Trophoblast cell (in vitro differentiated cells and primary cell): ENCODE measurements around the gene GLRX3.

ENCODE experiments used
- DNase-seq, 2 donors: peaks; one replicate each; pipeline ENCODE4 v3.0.0-alpha.2; 2016
- H2AFZ ChIP-seq: 2 replicates; pipeline ENCODE4 v1.6.1; 2013; ENCODE audit warnings: low read length, moderate library complexity, mild to moderate bottlenecking; ENCODE audit not compliant: insufficient read depth, poor library complexity
- H2AK5ac ChIP-seq: 2 replicates; pipeline ENCODE4 v1.6.1; 2013; ENCODE audit warnings: mild to moderate bottlenecking, low read length
- H2BK120ac ChIP-seq: 2 replicates; pipeline ENCODE4 v1.6.1; 2013; ENCODE audit warnings: low read length, mild to moderate bottlenecking, moderate library complexity; ENCODE audit not compliant: insufficient read depth, poor library complexity
- H2BK12ac ChIP-seq: 2 replicates; pipeline ENCODE4 v1.6.1; 2013; ENCODE audit warnings: mild to moderate bottlenecking, low read length, moderate library complexity
- H2BK5ac ChIP-seq: 2 replicates; pipeline ENCODE4 v1.6.1; 2013; ENCODE audit warnings: low read length, low read depth, moderate library complexity, mild to moderate bottlenecking; ENCODE audit not compliant: poor library complexity
- H3K14ac ChIP-seq: 2 replicates; pipeline ENCODE4 v1.6.1; 2013; ENCODE audit warnings: mild to moderate bottlenecking, low read length
- H3K18ac ChIP-seq: 2 replicates; pipeline ENCODE4 v1.6.1; 2013; ENCODE audit warnings: mild to moderate bottlenecking, low read length
- H3K23ac ChIP-seq: 2 replicates; pipeline ENCODE4 v1.6.1; 2013; ENCODE audit warnings: low read length
- H3K27ac ChIP-seq: 2 replicates; pipeline ENCODE4 v1.5.1; 2013; ENCODE audit warnings: low read depth, mild to moderate bottlenecking, inconsistent platforms, low read length, moderate library complexity
- H3K27me3 ChIP-seq: 2 replicates; pipeline ENCODE4 v1.6.1; 2013; ENCODE audit warnings: inconsistent platforms, mild to moderate bottlenecking, low read length, moderate library complexity; ENCODE audit not compliant: insufficient read depth
- H3K36me3 ChIP-seq, 2 experiments: 1 replicate in 1 of 2; 2 replicates in 1 of 2; pipeline ENCODE4 v1.6.1; 2013; ENCODE audit warnings: low read length in 2 of 2, mild to moderate bottlenecking in 2 of 2, moderate library complexity in 1 of 2; ENCODE audit not compliant: insufficient read depth in 2 of 2, control insufficient read depth in 1 of 2
- H3K4ac ChIP-seq: 2 replicates; pipeline ENCODE4 v1.6.1; 2013; ENCODE audit warnings: low read depth, mild to moderate bottlenecking, low read length, moderate library complexity
- H3K4me1 ChIP-seq, 2 experiments: 1 replicate in 1 of 2; 2 replicates in 1 of 2; pipeline ENCODE4 v1.6.1; 2013; ENCODE audit warnings: low read length in 2 of 2, mild to moderate bottlenecking in 2 of 2, moderate library complexity in 1 of 2; ENCODE audit not compliant: insufficient read depth in 2 of 2, control insufficient read depth in 1 of 2
- H3K4me2 ChIP-seq: 2 replicates; pipeline ENCODE4 v1.6.1; 2013; ENCODE audit warnings: inconsistent platforms, mild to moderate bottlenecking, low read length, moderate library complexity
- H3K4me3 ChIP-seq: 2 replicates; pipeline ENCODE4 v1.5.1; 2013; ENCODE audit warnings: mild to moderate bottlenecking, low read depth, low read length, inconsistent platforms
- H3K79me1 ChIP-seq: one replicate; pipeline ENCODE4 v1.6.1; 2013; ENCODE audit warnings: low read length
- H3K79me2 ChIP-seq: 2 replicates; pipeline ENCODE4 v1.6.1; 2013; ENCODE audit warnings: low read length, mild to moderate bottlenecking; ENCODE audit not compliant: control insufficient read depth, insufficient read depth, poor library complexity
- H3K9ac ChIP-seq: 2 replicates; pipeline ENCODE4 v1.6.1; 2013; ENCODE audit warnings: mild to moderate bottlenecking, low read length
- H3K9me3 ChIP-seq: 2 replicates; pipeline ENCODE4 v1.6.1; 2013; ENCODE audit warnings: low read depth, mild to moderate bottlenecking, control low read depth, inconsistent platforms, low read length; ENCODE audit not compliant: insufficient read depth
- H4K12ac ChIP-seq: 2 replicates; pipeline ENCODE4 v1.6.1; 2013; ENCODE audit warnings: low read depth, mild to moderate bottlenecking, low read length, moderate library complexity
- H4K8ac ChIP-seq: 2 replicates; pipeline ENCODE4 v1.6.1; 2013; ENCODE audit warnings: low read depth, mild to moderate bottlenecking, low read length, moderate library complexity
- H4K91ac ChIP-seq: one replicate; pipeline ENCODE4 v1.6.1; 2013; ENCODE audit warnings: low read depth, mild to moderate bottlenecking, low read length, moderate library complexity
- WGBS: extraction: QIAGEN DNeasy Blood & Tissue Kit; methylation state at CpG from one replicate; pipeline ENCODE4 v1.1.7; 2013; ENCODE audit warnings: missing lambda C conversion rate; ENCODE audit not compliant: insufficient read length, insufficient coverage; ENCODE audit errors: extremely low coverage; 5-methylcytosine and 5-hydroxymethylcytosine counted together

GLRX3 gene

DNA sequence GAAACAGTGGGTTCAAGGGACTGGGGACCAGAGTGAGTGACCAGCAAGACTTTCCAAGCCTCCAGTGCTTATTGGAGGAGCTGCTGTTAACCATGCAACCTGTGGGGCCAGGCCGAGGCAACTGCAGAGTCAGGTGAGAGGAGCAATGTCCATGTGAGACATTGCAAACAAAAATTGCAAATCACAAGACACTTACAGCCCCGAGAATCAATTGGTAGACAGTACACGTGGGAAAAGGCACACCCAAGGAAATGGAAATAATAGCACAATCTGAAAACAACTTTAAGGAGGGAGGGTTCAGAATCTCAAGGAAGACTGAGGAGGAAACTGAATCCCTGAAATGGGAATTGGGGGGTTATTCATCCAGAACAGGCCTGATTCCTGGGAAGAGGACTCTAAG, 72.6 kb downstream of the GLRX3 start:
- Histone ChIP-seq H3K23ac (no peak overlapping the region), H3K9me3 (peaks cover 2% of the 10 kb centered on the region), H3K4me2 (no peak overlapping the region), H3K4me3 (no peak overlapping the region), H2BK120ac (no peak overlapping the region), H2BK5ac (no peak overlapping the region), H2BK12ac (no peak overlapping the region), H3K4ac (no peak overlapping the region), H3K36me3 (peaks cover 0 to 5% of the 10 kb centered on the region in 2 experiments), H3K27ac (no peak overlapping the region), H3K79me2 (no peaks in the 10 kb centered on the region), H4K12ac (no peak overlapping the region), H2AK5ac (no peak overlapping the region), H3K4me1 (no peaks in the 10 kb centered on the region), H3K79me1 (no peaks in the 10 kb centered on the region), H4K91ac (no peak overlapping the region), H2AFZ (no peak overlapping the region), H3K14ac (no peak overlapping the region), H3K9ac (no peak overlapping the region), H3K27me3 (no peaks in the 10 kb centered on the region), H4K8ac (no peak overlapping the region), H3K18ac (no peak overlapping the region)
- no peak for DNase-seq
- WGBS: no CpG with 5 or more reads among the region's 3 CpGs

- DNase-seq: no peak
- no peak overlapping the region for H2AK5ac ChIP-seq
- no peak overlapping the region for H3K27ac ChIP-seq
- H3K4me3 ChIP-seq: no peak overlapping the region
- no peak overlapping the region for H2BK12ac ChIP-seq
- H3K9ac ChIP-seq: no peak overlapping the region
- H3K4me1 ChIP-seq: no peaks in the 10 kb centered on the region
- no peak overlapping the region for H4K8ac ChIP-seq
- no peak overlapping the region for H2BK5ac ChIP-seq
- no peak overlapping the region for H2BK120ac ChIP-seq
- H2AFZ ChIP-seq: no peak overlapping the region
- H4K91ac ChIP-seq: no peak overlapping the region
- peaks cover 0 to 2% of the 10 kb centered on the region in 2 experiments for H3K36me3 ChIP-seq
- H3K27me3 ChIP-seq: no peaks in the 10 kb centered on the region
- H3K79me2 ChIP-seq: no peaks in the 10 kb centered on the region
- H4K12ac ChIP-seq: no peak overlapping the region
- no peak overlapping the region for H3K14ac ChIP-seq
- H3K23ac ChIP-seq: no peak overlapping the region
- no CpG with 5 or more reads among the region's 4 CpGs for WGBS
- no peak overlapping the region for H3K4ac ChIP-seq
- no peaks in the 10 kb centered on the region for H3K79me1 ChIP-seq
- H3K4me2 ChIP-seq: no peak overlapping the region
- no peaks in the 10 kb centered on the region for H3K9me3 ChIP-seq
- H3K18ac ChIP-seq: no peak overlapping the region
Measured at GRCh38 chr10:130212746-130213145, 76.6 kb downstream of the GLRX3 start.

DNA sequence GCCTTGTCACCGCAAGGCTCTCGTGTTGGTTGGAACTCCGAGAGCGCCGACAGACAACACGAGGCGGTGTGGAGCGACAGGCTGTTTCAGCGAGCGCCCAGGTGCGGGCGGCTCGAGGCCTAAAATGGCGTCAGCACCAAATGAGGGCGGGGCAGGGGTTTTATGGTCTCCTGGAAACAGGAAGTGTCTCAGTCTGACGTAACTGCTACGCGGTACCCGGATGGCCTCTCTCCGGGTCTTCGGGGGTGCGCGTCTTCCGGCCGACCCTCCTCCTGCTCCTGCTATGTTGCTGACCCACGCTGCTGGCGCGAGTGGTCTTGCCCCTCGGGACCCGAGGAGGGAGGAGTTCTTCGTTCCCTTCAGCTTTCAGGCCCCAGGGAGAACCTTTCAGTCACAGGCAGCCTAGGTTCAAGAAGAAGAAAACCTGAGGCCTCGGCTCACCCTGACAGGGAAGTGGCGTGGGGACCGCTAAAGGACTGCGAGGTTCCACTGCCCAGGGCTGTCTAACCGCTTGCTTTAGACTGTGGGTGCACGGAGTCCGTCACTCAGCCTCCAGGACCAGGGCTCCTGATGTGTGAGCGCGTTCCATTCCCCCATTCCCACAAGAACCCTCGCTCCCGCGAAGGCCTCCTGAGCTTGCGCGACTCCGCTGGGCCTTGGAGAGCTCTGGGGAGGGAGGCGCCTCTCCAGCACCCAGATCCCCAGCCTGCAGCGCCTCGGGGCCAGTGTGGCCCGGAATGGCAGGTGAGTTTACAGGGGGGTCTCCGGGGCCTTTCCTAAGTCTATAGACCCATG, 77.3 kb downstream of the GLRX3 start:
- Histone ChIP-seq H2AFZ (no peak overlapping the region), H4K91ac (no peak overlapping the region), H4K12ac (no peak overlapping the region), H3K27ac (no peak overlapping the region), H4K8ac (no peak overlapping the region), H3K79me1 (no peaks in the 10 kb centered on the region), H3K9me3 (no peaks in the 10 kb centered on the region), H3K23ac (no peak overlapping the region), H3K4me2 (no peak overlapping the region), H3K14ac (no peak overlapping the region), H3K4me1 (no peaks in the 10 kb centered on the region), H3K4ac (no peak overlapping the region), H2BK12ac (no peak overlapping the region), H2BK120ac (no peak overlapping the region), H2BK5ac (no peak overlapping the region), H3K27me3 (no peaks in the 10 kb centered on the region), H3K9ac (no peak overlapping the region), H2AK5ac (no peak overlapping the region), H3K4me3 (no peak overlapping the region), H3K36me3 (peaks cover 0 to 2% of the 10 kb centered on the region in 2 experiments), H3K18ac (no peak overlapping the region), H3K79me2 (no peaks in the 10 kb centered on the region)
- DNase-seq: no peak
- no CpG with 5 or more reads among the region's 51 CpGs for WGBS

GRCh38 chr10:130214431-130214830, 78.2 kb downstream of the GLRX3 start:
- DNase-seq: no peak
- no peak overlapping the region for H4K12ac ChIP-seq

More at GRCh38 chr10:130214431-130214830, 78.2 kb downstream of the GLRX3 start:
- Histone ChIP-seq H3K4me3 (no peak overlapping the region), H3K9me3 (no peaks in the 10 kb centered on the region), H3K4ac (no peak overlapping the region), H3K27me3 (no peaks in the 10 kb centered on the region), H3K23ac (no peak overlapping the region), H3K4me2 (no peak overlapping the region), H2BK120ac (no peak overlapping the region), H3K27ac (no peak overlapping the region), H4K8ac (no peak overlapping the region), H3K14ac (no peak overlapping the region), H3K4me1 (no peaks in the 10 kb centered on the region), H2AFZ (no peak overlapping the region), H4K91ac (no peak overlapping the region), H3K36me3 (no peaks in the 10 kb centered on the region), H3K79me2 (no peaks in the 10 kb centered on the region), H3K9ac (no peak overlapping the region), H2AK5ac (no peak overlapping the region), H3K79me1 (no peaks in the 10 kb centered on the region), H3K18ac (no peak overlapping the region), H2BK5ac (no peak overlapping the region), H2BK12ac (no peak overlapping the region)
- no CpG with 5 or more reads among the region's 7 CpGs for WGBS
